IPS DF 6.9 (cell line): ENCODE results near the gene ME3.

Experiments used
- DNase-seq: peaks from one replicate; pipeline ENCODE4 v3.0.0-alpha.2; 2013; ENCODE audit warnings: low read depth, low spot score
- H3K27ac ChIP-seq: one replicate; pipeline ENCODE4 v1.5.1; 2013; ENCODE audit warnings: low read length, control low read depth
- H3K27me3 ChIP-seq: 2 replicates; pipeline ENCODE4 v1.6.1; 2013; ENCODE audit warnings: mild to moderate bottlenecking, low read length; ENCODE audit not compliant: control insufficient read depth, insufficient read depth
- H3K36me3 ChIP-seq: 2 replicates; pipeline ENCODE4 v1.6.1; 2013; ENCODE audit warnings: low read length; ENCODE audit not compliant: control insufficient read depth, insufficient read depth
- H3K4me1 ChIP-seq: 2 replicates; pipeline ENCODE4 v1.6.1; 2013; ENCODE audit warnings: low read length; ENCODE audit not compliant: control insufficient read depth, insufficient read depth
- H3K4me3 ChIP-seq: 2 replicates; pipeline ENCODE4 v1.5.1; 2013; ENCODE audit warnings: mild to moderate bottlenecking, low read length
- H3K9me3 ChIP-seq: 2 replicates; pipeline ENCODE4 v1.6.1; 2013; ENCODE audit warnings: low read length, inconsistent platforms; ENCODE audit not compliant: control insufficient read depth, insufficient read depth
- WGBS: extraction: QIAGEN DNeasy Blood & Tissue Kit; methylation state at CpG from one replicate; pipeline ENCODE4 v1.1.7; 2013; ENCODE audit warnings: mixed read lengths, missing lambda C conversion rate; ENCODE audit not compliant: insufficient read length, insufficient coverage; 5-methylcytosine and 5-hydroxymethylcytosine counted together

ME3 gene

DNA sequence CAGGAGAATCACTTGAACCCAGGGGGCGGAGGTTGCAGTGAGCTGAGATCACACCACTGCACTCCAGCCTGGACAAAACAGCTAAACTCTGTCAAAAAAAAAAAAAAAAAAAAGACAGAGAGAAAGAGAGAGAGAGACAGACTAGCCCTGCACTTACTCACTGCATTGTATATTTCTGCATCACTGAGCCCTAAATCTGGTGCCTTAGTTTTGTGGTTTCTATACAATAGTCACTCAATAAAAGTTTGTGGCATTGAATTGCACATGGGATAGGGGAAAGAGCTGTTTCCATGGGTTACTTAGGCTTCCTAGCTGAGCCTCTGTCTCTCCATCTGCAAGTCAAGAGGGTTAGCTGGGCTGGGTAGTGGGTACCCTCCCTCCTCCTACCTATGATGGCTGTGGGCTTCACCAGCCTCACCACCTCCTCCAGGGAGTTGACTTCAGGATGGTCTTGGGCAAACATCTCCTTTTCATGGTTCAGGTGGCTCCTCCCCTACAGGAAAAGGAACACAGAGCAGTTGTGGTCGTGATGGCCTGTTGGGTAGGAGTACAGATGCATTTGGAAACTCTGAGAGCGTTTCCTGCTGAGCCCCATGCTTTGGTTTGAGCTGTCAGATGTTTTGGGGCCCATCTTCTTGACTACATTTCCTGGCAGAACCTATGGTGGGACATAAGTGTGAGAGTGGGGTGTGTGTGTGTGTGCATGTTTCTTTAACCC lies 224.5 kb downstream of the ME3 start:
- H3K36me3 ChIP-seq: no peaks in the 10 kb centered on the region
- H3K9me3 ChIP-seq: no peaks in the 10 kb centered on the region
- no peak for DNase-seq
- H3K27ac ChIP-seq: no peak overlapping the region
- H3K4me1 ChIP-seq: no peaks in the 10 kb centered on the region
- no peaks in the 10 kb centered on the region for H3K27me3 ChIP-seq
- no CpG with 5 or more reads among the region's 3 CpGs for WGBS
- no peak overlapping the region for H3K4me3 ChIP-seq

DNA sequence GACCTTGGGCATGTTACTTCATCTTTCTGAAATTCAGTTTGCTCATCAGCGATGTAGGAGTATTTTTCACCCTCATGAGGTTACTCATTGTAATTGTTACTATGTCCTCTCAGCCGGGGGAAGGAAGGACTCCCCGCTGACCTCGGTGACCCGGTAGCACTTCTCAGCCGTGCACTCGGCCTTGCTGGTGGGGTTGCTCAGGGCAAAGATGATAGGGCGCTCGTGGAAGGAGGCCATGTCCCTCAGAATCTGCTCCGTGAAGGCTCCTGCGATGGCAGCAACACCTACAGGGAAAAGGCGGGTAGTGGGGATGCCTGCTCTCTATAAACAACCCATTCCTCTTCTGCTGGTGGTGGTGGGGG lies 225.5 kb downstream of the ME3 start:
- no peaks in the 10 kb centered on the region for H3K36me3 ChIP-seq

DNA sequence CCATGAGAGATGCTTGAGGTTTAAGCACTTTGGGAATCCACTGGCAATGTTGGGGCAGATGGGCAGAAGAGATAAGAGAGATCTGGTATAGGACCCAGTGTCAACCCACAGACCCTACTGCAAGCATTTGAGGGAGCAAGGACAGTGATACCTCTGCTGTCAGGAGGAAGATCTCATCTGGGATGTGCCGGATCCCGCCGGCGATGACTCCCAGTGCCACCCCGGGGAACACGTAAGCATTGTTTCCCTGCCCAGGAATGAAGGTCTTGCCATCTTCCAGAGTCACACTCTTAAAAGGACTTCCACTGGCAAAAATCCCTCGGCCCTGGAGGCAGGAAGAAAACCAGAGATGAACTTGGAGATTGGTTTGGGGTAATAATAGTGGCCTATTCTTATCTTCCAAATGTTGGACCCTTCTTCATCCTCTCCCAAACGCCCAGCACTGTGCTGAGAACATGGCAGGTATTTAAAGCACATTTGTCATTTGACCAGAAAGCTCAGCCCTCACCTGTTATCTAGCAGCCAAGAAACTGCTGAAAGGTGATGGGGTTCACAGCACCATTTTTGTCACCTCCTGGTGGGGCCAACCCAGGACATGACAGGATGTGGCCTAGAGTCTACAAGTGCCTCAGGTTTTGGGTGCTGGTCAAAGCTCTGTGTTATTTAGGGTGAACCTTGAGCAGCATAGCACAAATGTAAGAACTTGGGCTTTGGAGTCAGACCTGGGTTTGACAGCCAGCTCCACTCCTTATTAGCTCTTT lies 226.1 kb downstream of the ME3 start:
- WGBS: no CpG with 5 or more reads among the region's 8 CpGs
- no peaks in the 10 kb centered on the region for H3K4me1 ChIP-seq
- no peaks in the 10 kb centered on the region for H3K36me3 ChIP-seq
- no peak for DNase-seq
- no peak overlapping the region for H3K4me3 ChIP-seq
- no peaks in the 10 kb centered on the region for H3K9me3 ChIP-seq
- no peaks in the 10 kb centered on the region for H3K27me3 ChIP-seq
- no peak overlapping the region for H3K27ac ChIP-seq

More for the DNA sequence above, 225.5 kb downstream of the ME3 start:
- Histone ChIP-seq H3K4me3 (no peak overlapping the region), H3K27ac (no peak overlapping the region), H3K4me1 (no peaks in the 10 kb centered on the region), H3K27me3 (no peaks in the 10 kb centered on the region), H3K9me3 (no peaks in the 10 kb centered on the region)
- WGBS: no CpG with 5 or more reads among the region's 12 CpGs
- DNase-seq: no peak

DNA sequence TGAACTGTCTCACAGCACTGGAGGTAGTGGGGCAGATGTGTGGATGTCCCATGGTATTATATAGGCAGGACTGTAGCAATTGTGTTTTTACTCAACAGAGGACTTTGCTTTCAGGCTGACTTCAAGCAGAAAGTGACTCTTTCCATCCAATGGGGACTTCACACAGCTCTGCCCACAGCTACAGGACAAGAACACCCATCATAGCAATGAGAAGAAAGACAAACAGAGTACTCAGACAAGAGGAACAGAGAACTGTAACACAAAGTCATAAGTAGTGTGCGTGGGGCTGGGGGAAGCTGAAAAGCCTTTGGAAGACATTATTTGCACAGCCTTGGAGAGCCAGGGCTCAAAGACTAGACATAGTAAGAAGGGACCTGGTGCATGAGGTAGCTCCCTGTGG lies 227.4 kb downstream of the ME3 start:
- Histone ChIP-seq H3K27ac (no peak overlapping the region), H3K27me3 (no peaks in the 10 kb centered on the region), H3K36me3 (no peaks in the 10 kb centered on the region), H3K4me3 (no peak overlapping the region), H3K4me1 (no peaks in the 10 kb centered on the region), H3K9me3 (no peaks in the 10 kb centered on the region)
- no peak for DNase-seq
- no CpG with 5 or more reads among the region's 1 CpG for WGBS

DNA sequence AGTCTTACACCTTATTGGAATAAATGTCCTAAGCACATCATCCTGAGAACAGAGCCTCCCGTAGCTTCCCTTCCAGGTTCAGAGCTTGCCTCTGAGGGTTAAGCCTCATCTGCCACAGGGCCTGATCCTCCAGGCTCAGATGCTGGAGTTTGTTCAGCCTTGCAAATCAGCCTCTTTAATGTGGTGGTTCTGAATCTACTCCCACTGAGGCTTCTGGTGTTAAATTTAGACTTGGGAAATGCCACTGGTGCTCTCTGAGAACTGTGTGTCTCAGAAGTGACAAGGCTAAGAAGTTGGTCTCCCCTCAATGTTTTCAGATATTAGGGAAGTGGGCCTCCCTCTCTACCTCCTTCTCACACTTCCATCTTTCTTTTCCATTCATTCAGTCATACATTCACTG lies 229.0 kb downstream of the ME3 start:
- Histone ChIP-seq H3K9me3 (no peaks in the 10 kb centered on the region), H3K4me3 (no peak overlapping the region), H3K36me3 (no peaks in the 10 kb centered on the region), H3K4me1 (no peaks in the 10 kb centered on the region), H3K27me3 (no peaks in the 10 kb centered on the region), H3K27ac (no peak overlapping the region)
- no peak for DNase-seq
- WGBS: no CpG with 5 or more reads among the region's 1 CpG

DNA sequence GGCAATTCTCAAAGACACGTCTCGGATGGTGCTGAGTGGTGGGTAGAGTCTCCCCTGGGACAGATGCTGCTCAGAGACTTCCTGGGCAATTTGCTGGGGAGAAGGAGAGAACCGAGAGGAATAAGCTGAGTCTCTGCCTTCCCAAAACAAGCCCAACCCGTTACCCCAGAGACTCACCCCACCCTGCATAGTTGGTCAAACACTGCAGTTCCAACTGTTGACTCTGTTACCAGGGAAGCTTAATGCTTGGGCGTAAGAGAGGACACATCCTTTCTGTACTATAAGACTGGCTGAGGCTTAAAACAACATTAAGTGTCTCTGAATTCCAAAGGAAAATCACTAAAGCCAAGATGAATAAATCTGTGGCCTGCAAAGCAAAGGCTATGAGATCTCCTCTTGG lies 229.6 kb downstream of the ME3 start:
- Histone ChIP-seq H3K4me3 (no peak overlapping the region), H3K27me3 (no peaks in the 10 kb centered on the region), H3K4me1 (no peaks in the 10 kb centered on the region), H3K9me3 (no peaks in the 10 kb centered on the region), H3K27ac (no peak overlapping the region), H3K36me3 (no peaks in the 10 kb centered on the region)
- DNase-seq: no peak
- WGBS: no CpG with 5 or more reads among the region's 5 CpGs

DNA sequence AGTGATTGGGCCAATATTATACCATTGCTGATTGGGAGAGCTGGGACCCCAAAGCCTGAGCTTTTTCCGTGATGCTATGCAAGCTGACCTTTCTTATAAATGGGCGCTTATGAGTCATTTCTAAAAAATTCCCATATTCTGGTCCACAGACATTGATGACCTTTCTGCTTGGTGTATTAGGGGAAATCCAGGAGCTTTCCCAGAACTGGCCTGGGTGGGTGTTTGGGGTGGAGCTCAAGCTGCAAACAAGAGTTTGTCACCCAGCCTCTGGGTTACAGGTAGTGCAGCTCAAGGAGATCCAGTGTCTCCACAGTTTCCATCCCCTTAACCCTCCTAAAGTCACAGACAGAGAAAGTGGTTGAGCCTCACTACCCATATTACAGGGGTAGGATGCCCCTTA lies 230.0 kb downstream of the ME3 start:
- H3K36me3 ChIP-seq: no peaks in the 10 kb centered on the region
- WGBS: no CpG with 5 or more reads among the region's 2 CpGs
- no peak for DNase-seq
- H3K4me3 ChIP-seq: no peak overlapping the region
- H3K27me3 ChIP-seq: no peaks in the 10 kb centered on the region
- no peaks in the 10 kb centered on the region for H3K9me3 ChIP-seq
- H3K4me1 ChIP-seq: no peaks in the 10 kb centered on the region
- no peak overlapping the region for H3K27ac ChIP-seq

DNA sequence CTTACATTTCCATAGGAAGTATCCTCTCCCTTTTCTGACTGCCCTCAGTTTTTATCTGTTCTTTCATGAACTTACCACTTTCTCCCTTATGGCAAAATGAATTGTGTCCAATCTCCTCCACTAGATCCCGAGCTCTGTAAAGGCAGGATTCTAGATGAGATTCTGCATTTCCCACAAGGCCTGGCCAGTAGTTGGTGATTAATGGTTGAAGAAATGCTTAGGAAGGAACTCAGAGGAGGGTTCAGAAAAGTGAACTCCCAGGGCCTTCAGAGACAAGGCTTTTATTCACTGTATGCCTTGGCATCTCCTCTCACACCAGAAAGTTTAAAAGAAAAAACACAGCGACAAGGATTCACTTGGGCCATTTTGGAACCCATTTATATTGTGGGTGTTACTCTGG lies 231.6 kb downstream of the ME3 start:
- WGBS: no CpG with 5 or more reads among the region's 2 CpGs
- Histone ChIP-seq H3K4me1 (no peaks in the 10 kb centered on the region), H3K27ac (no peak overlapping the region), H3K9me3 (no peaks in the 10 kb centered on the region), H3K27me3 (no peaks in the 10 kb centered on the region), H3K4me3 (no peak overlapping the region), H3K36me3 (no peaks in the 10 kb centered on the region)
- no peak for DNase-seq

DNA sequence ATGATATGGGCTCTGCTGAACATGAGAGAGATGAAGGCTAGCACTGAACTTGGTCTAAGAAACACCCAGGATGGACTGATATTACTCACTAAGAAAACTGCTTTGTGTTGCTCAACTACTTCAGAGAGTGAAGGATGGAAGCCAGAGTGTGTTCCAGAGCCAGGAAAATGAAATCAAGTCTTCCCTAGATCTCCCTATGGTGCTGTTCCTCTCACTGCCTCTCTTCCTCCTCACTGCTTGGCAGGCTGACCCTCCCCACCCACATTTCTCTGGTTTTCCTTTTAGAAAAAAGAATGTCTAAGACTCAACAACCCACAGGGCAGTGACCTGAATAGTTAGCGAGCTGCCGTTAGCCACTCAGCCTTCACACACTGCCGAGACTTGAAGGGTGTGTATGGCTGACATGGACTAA lies 232.1 kb downstream of the ME3 start:
- no peaks in the 10 kb centered on the region for H3K9me3 ChIP-seq
- H3K27me3 ChIP-seq: no peaks in the 10 kb centered on the region
- H3K27ac ChIP-seq: no peak overlapping the region
- WGBS: no CpG with 5 or more reads among the region's 3 CpGs
- no peaks in the 10 kb centered on the region for H3K36me3 ChIP-seq
- no peak overlapping the region for H3K4me3 ChIP-seq
- H3K4me1 ChIP-seq: no peaks in the 10 kb centered on the region
- DNase-seq: no peak

DNA sequence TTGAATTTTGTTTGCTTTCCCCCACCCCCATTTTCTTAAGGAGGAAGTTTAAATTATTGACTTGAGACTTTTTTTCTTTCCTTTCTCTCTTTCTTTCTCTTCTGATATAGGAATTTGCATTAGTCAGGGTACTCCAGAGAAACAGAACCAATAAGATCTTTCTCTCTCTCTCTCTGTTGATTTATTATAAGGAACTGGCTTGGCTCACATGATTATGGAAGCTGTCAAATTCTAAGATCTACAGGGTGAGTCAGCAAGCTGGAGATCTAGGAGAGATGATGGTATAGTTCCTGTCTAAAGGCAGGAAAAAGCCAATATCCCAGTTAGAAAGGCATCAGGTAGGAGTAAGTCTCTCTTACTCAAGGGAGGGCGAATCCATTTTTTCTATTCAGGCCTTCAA lies 233.7 kb downstream of the ME3 start:
- no peak for DNase-seq
- no CpG with 5 or more reads among the region's 1 CpG for WGBS
- no peak overlapping the region for H3K27ac ChIP-seq
- no peaks in the 10 kb centered on the region for H3K4me1 ChIP-seq
- H3K27me3 ChIP-seq: no peaks in the 10 kb centered on the region
- no peak overlapping the region for H3K4me3 ChIP-seq
- no peaks in the 10 kb centered on the region for H3K9me3 ChIP-seq
- H3K36me3 ChIP-seq: no peaks in the 10 kb centered on the region

DNA sequence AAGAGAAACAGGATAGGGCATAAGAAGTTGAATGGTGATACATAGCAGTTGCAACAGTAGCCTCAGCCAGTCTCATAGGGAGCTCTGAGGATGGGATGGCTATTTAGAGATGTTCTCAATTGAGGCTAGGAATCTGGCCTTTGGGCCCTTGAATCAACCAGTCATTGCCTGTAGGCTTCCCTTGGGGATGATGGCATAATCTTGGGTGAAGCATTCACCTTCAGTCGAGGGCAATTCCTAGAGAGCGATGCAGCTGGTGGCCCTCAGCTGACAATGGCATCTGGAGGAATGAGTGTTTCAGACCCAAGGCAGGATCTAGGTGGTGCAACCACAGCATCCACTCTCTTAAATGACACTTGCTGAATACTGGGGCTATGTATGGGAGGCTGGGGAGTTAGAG lies 236.7 kb downstream of the ME3 start:
- H3K27me3 ChIP-seq: no peaks in the 10 kb centered on the region
- no CpG with 5 or more reads among the region's 2 CpGs for WGBS
- no peak for DNase-seq

More for the DNA sequence above, 236.7 kb downstream of the ME3 start:
- Histone ChIP-seq H3K4me1 (no peaks in the 10 kb centered on the region; the same call in 1 of the 2 replicates), H3K27ac (no peak overlapping the region), H3K4me3 (no peak overlapping the region), H3K9me3 (no peaks in the 10 kb centered on the region), H3K36me3 (no peaks in the 10 kb centered on the region)
